ENCODE results near the gene CCR6.
A peak's percentile ranks its signal among the peaks of the same experiment; 100 is the strongest.

Gene CCR6

DNA sequence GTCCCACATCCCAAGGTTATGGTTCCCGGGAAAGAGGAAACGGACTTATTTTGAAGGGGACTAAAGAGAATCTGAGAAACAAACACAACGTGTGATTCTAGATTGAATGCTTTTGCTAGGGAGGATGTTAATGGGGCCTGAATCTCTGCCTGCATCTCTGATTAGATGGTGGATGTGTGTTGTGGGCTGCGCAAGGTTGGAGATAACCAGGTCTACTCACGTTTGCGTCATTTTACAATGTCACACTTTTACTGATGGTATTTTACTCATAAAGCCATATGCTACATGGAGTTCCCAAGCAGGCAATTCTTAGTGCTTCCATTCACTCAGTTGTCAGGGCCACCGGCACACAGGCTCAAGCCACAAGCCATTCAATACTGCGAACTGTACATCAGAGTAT lies 23.2 kb upstream of the CCR6 start:
- DNase-seq = no peak

DNA sequence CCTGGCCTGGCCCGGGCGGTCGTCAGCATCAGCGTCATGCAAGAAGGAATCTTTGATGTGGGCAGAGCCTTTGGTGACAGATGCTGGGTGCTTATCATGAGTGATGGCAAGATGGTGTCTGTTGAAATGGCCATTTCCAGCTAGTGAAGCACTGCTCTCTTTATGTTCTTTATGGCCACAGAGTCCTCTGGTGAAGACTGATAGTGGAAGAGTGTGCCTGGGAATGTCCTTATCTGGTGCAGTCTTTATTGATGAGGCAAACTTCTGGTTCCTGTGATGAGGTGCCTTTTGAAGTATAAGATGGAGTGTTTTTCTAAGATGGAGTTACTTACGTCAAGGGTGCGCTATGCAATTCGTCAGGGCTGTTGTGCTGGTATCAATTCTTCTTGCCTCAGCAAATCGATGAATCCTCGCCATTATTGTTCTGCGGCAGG lies 22.6 kb upstream of the CCR6 start:
- DNase-seq = no peak

DNA sequence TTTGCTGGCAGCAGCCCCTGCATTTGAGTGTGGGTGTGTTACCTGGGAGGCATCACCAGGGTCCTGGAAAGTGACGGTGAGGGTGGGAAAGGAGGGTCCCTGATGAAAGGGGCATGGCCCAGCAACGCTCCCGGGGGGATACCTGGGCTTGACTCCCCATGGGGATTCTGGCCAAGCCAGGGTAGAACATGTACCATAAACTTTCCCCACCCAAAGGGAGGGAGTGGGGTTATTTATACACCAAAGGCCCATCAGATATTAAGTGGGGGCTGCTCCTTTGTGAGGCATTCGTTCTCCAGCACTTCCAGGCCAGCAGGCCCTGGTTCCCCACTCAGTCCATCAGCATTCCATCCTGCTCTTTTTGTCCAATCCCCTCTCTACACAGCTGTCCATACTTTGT lies 20.6 kb upstream of the CCR6 start:
- DNase-seq = no peak

DNA sequence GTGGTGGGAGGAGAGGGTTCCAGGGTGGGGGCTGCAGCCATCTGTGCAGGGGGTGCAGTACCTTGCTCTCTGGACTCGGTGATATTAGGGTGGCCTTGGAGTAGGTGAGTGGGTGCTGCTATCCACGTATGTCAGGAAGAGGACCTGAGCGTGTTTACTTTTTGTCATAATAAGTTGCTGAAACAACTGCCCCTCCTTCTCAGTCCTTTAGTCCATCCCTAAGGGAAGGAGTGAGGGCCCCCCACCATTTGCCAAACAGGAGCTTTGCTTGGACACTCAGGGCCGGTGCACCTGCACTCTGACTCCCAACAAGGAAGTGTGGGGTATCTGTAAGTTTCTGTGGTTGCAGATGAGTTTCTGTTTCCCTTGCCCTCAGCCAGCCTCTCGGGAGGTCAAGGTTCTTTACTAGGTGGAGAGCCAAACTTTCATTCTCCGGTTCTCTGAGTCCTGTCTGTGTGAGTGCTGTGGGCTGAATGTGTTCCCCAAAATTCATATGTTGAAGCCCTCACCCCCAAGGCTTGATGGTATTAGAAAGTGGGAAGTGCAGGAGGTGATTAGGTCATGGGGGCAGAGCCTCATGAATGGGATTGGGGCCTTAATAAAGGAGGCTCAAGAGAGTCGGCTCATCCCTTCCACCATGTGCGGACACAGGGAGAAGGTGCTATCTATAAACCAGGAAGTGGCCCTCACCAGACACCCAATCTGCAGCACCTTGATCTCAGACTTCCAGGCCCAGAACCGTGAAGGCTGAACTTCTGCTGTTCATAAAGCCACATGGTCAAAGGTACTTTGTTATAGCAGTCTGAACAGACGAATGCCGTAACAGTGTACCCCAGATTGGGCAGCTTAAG lies 19.6 kb upstream of the CCR6 start:
- no peak for DNase-seq

DNA sequence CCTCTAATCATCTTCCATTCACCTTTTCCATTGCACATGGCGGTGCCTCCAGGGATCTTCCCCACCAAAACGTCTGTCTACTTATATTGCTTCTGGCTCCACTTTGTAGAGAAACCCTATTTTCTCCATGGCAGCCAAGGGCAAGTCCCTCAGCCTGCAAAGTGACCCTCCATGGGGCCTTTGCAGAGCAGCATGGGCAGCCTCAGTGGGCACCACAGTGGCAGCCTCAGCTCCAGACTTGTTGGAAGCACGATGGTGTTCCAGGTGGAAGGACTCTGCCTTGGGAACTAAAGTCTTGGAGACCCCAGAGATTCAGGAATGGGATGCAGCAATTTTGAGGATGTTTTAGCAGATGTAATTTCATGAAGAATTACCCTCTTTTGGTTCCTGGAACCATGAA lies 18.5 kb upstream of the CCR6 start:
- DNase-seq = no peak

DNA sequence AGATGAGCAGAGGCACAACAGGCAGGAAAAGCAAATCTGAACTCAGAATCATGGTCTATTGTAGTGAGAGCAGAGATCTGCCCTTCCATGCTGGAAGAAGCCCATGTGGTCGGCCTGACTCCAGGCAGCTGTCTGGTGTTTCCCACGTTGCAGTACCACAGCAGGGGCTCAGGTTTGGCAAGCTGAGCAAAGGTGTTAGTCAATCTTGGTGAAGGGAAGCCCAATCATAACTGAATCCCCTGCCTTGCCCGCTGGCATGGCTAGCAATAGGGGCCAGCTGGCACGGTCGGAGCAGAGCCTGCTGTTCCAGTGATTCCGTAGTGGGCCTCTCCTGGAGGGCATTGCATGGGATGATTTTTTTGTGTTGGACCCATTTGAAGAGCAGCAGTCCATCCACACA lies 17.8 kb upstream of the CCR6 start:
- DNase-seq = no peak

DNA sequence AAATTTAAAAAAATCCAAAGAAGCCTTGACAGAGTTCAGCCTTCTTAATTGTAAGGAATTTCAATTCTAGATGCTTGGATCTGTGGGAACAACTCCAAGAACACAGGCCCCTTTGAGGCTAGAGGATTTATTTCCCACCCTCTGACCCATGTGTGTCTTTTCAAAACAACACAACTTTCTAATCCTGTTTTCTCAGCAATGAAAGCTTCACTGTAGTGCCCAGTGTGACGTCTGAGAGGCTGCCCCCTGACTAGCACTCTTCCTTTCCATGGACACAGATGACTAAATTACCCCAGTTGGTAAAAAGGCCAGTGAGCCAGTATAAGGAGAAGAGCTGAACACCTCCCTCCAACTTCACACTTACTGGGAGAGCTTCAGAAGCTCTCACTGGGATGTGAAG lies 16.5 kb upstream of the CCR6 start:
- DNase-seq = no peak

DNA sequence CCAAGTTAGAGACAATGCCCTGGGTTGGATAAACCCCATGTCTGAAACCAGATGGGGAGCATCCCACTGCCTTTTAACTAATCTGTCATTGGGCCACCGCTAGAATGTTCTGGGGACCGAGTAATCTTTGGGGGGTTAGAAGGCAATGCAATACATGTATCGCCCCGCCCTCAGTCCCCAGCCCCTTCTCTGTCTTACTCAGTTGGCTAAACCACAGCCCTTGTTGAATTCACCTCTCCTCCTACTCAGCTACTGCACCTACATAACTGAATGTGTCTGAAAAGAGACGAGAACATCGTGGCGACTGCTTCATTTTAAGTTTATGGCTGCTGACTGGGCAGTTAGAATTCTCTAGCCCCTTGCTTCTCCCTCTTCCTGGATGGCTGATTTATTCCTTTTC lies 15.1 kb upstream of the CCR6 start:
- DNase-seq = no peak

DNA sequence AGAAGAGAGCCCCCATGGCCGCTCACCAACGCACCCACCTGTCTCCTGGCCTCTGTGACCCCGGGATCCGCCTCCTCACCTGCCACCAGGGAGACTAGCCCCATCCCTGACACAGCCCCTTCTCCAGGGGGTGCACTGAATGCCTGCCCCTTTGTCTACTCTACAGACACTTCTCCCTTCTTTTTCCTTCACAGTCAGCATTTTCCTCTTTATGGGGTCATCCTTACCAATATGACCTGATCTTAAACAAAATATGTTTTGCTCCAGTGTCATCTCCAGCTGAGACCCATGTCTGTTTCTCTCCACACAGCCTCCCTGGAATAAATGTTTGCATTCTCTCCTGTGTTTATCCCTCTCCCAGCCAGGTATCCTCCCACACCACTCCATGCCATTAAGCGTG lies 14.6 kb upstream of the CCR6 start:
- DNase-seq = no peak

DNA sequence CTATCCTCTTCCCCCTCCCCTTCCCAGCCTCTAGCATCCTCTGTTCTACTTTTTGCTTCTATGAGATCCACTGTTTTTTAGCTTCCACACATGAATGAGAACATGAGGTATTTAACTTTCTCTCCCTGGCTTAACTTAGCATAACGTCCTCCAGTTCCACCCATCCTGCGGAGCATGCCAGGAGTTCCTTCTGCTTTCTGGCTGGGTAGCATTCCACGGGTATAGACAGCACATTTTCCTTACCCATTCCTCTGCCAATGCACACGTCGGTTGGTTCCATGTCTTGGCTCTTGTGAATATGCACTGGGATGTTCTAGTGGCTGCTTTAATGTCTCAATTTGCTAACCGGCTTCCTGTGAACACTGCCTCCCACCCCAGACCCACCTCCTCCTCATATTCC lies 13.2 kb upstream of the CCR6 start:
- DNase-seq = no peak

DNA sequence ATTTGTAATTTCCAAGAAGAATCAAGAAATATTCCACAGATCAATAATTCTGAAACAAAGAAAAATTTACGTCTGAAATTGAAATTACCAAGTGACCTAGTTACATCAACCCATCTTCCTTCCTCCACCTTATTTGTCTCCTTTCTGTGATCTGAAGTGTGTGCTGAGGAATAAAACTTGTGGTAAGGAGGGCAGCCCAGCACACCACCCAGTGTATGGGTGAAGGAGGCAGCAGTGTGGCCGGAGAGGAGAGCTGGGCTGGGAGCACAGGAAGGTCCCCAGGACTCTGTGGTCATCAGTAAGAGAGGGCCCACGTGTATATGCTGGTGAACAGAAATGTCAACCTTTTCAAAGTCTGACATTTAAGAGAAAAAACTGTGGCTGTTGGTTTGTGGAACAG lies 11.3 kb upstream of the CCR6 start:
- no peak for DNase-seq

DNA sequence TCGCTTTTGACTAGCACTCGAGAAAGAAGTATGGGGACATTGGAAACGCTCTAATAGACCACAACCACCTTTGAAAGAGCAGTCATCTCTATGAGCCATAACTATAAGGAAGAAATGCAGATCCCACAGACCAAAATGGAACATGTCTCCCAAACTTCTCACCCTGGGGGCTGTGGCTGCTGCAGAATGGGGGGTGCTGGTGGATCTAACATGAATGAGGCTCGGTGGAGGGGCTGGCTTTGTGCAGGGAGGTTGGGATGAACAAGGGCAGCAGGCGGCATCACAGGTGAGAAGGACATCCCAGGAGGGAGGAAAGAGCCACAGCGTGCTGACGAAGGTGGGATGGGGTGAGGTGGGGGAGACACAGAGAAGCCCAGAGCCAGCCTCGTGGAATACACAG lies 10.5 kb upstream of the CCR6 start:
- no peak for DNase-seq

DNA sequence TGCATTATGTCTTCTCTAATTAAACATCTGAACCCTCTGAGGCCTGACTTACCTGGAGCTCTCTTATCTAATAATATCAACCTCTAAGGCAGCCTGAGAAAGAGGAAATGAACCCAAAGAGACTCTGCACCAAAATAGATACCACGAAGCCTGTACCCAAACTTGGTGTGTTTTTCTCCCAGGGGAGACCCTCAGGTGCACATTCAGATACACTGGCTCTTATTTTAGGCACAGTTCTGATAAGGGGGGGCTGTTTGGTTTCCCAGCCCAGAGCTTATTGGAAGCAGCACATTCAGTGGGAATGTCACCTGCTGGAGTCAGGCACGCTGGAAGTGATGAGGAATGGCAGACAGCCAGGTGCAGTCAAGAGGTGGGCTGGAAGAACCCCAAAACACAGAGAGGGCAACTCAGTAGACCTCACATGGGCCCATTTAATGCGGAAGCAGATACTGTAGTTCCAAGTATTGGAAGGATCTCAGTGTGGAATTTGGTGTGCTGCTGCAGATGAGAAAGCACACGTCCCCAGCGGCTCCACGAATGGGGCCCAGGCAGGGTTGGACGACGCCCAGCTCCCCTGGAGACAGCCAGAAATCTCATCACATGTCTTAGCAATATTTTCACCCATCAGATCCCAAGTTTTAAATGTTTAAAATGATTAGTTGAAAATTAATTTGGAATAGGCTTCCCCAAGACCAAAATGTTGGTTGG lies 9.7 kb upstream of the CCR6 start:
- DNase-seq = no peak

DNA sequence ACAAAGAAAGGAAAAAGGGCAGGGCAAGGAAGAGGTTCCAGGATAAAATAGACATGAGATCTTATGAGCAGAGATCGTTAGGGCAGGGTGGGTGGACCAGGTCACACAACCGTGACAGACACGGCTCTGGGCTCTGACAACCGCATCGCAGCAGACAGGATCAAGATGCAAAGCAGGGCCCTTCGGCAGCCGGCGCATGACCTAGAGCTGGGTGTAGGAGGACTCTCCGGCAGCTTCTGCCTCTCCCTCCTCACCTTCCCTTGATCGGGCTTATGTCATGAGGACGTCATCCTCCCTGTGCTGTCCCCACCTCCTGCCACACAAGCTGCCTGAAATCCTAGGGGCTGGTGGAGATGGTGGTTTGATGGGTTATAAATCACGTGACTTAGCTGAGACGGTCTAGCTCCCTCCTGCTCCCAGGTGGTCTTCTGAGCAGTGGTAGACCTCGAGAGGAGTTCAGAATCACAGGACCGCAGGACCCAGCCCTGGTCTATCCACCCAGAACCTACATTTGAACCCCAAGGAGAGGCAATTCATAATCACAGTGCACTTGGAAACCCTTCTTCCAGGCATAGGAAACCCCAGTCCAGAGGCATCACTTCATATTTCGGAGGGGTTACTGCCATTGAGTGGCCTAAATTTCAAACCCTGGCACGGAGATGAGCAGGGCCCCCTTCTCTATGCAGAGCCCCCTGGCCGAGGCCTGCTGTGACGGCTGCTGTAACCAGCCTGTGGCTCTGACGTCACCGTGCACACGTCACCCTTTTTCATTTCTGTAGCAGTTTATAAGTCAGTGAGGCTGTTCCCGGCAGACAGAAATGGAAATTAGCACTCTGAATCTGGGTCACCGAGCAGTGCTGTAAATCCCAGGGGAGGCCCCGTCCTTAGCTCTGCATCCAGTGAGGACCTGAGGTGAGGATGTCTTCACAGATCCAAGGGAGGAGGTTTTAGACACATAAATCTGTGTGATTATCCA lies 8.7 kb upstream of the CCR6 start:
- DNase-seq = peak; percentile 44

DNA sequence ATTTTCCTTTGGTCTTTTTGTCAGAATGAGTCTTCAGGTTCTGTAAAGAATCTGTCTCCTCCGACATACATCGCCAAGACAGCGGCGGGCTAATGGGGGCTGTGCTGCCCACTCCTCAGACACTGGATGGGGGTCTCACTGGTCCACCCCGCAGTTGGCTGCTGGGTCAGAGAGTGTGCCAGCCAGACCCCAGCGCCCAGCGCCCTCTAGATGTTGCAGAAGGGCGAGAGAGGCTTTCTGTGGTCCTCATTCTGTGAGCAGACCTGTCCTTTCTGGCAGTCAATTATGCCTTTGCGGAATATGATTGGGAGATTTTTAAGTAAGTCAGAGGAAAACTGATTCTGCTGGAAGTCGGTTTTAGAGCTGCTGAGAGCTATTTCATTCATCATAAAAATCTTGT lies 7.8 kb upstream of the CCR6 start:
- no peak for DNase-seq

DNA sequence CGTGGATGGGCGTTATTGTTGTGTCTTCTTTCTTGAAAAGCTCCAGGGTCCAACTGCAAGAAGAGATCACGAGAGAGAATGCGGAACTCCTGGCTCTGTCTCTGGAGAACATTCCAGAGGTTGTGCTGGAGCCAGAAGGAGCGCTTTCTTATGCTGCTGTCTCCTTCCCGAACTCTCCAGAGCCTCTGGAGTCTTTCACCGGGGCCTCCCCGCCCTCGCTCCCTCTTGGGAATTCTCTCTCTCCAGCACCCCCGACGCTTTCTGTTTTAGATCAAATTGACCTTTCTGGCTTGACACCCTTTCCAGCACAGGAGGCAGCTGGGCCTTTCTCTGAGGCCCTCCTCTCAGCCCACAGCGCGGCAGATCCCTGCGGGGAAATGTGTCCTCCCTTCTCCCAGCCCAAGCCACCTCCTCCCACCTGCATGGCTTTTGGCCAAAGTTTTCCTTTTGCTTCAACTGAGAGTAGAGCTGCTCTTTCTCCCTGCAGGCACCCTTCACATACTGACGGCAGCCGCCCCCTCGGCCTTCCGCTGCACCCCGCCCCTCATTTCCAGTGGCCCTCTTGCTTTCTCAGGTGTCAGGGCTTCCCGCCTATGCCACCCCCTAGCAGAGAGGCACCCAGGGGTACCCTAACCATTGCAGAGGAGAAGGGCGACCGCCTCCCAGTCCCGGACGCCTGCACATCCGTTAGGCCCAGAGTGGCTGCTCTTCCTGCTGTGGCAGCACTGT lies 6.6 kb upstream of the CCR6 start:
- no peak for DNase-seq

DNA sequence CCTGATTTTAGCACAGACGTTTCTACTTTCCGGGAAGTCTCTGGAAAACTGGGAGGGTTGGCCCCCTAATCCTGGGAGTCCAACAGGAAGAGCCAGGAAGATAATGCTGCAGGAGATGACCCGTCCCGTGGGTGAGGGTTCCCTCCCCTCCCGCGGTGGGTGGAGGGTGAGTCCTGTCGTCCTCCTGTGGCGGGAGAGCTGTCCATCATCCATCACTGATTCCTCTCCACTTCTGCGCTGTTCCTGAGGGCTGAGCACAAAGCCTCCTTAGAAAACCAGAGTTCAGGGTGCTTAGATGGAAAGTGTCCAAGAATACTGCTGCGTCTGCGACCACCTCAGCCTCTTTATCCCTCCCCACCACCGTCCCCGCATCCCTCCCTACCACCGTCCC lies 6.1 kb upstream of the CCR6 start:
- DNase-seq = no peak

DNA sequence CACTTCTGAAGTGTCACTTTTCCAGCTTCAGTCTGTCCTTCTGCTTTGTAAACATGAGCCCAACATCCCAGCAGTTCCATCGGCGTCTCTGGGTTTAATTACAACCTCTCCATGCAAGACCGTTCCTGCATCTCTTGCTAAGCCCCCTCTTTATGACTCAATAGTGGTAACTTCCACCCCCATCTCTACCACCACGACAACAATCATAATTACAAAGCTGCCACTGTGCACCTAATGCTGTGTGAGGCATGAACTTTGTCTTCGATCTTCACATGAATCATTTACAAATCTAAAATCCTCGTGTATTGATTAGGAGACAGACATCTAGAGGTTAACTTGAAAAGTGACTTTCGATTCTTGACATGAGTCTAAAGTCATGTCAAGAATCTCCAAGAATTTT lies 4.9 kb upstream of the CCR6 start:
- DNase-seq = no peak

DNA sequence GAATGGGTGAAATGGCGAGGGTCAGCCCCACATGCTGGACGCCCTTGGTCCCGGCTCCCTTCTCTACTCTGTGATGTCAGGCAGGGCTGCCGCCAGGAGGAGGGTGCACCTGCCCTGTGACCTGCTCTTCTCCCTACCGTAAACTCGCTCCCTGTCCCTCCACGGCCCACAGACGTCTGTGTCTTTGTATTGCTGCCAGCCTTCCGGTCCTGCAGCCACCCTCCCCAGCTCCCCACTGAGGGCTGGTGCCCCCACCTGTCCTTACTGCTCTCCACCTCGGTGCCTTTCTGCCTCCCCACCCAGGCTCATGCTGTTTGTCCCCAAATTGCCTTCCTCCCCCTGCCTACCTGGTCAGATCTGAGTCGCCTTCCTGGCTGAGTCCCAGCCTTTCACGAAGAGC lies 4.1 kb upstream of the CCR6 start:
- no peak for DNase-seq

DNA sequence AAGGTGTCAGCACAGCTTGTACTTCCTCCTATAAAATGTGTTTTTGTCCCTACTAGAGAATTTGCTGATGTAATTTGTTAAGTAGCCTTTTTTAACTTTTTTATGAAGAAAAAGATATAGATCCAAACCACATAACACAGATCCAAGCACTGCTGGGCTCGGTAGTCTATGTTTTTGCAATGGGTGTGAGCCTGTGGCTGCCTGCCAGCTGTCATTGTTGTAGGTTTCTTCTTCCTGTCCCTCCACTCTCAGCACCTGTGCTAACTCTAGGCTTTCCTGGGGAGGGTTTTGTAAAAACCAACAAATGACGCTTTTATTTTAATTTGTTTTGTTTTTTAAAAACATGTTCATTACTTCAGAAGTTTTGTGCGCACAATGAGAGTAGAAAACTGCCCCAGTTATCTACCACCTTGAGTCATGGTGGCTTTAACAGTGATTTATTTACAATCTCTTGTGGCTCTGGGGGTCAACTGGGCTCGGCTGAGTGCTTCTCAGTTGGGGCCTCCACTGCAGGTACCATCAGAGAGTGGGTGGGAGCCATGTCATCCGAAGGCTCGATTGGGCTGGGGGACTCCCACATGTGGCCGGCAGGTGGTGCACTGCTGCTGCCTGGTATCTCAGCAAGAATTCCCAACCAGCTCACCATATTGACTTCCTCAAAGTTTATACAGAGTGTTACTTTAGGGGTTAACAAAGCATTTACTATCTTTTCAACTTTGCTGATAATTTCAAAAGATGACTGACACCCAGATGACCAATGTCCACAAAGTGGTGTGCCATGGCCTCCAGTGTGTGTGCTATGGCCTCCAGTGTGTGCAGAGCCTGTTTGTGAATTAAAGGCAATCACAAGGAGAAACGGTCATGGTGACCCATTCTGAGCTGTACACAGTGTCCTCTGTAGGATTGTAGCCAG lies 3.0 kb upstream of the CCR6 start:
- peak; percentile 63 for DNase-seq

DNA sequence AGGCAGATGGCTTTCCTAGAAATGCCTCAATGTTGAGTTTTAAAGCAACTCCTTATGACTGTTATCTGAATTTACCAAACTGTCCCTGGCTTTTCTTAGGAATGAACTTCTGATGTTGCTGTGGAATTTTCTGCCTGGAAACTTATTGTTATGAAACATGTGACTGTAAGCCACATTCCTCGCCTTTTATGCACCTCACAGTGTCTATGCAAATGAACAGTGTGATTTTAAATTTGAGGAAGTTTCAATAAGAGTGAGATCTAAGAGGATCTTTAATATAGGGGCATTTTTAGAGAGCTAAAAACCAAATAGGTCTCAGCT lies 2.4 kb upstream of the CCR6 start:
- DNase-seq = no peak

DNA sequence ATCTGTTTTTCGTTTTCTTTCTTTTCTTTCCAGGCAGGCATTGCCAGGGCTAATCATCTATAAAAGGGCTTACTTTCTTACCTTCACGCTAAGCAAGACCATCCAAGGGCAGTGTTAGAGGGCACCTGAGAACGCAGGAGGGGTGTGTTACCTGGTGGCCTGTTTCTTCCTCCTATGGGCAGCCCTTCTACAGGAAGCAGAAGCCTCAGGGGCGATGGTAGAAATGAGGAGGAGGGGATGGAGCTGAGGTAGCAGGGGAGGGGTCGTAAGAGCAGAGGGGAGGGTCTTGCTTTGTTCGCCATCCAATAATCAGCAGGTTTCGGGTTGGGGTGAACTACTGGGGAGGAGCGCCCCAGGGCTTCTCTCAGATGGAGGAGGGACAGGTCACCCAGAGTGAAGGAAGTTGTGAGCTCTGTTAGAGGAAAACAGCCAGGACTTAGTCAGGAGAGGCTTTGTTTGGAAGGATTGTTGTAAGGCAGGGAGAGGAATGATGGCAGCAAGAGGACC lies 1.5 kb upstream of the CCR6 start:
- DNase-seq = no peak

All from activated effector memory CD4-positive, alpha-beta T cell treated with Interleukin-2 at 50 U/mL for 16 hours (primary cell).